NCI-H2227 (cell line): ENCODE results near the gene EXT2.

Source experiments
- DNase-seq: peaks from one replicate; lab custom pipeline; 2025; ENCODE audit not compliant: unreplicated experiment; lab: John Stamatoyannopoulos, UW

Gene EXT2

GRCh38 chr11:44162004-44162403 lies 66.5 kb downstream of the EXT2 start:
- no peak for DNase-seq

GRCh38 chr11:44162662-44163061 lies 67.2 kb downstream of the EXT2 start:
- no peak for DNase-seq

- no peak for DNase-seq
Observed at GRCh38 chr11:44165432-44165831, 70.0 kb downstream of the EXT2 start.

- DNase-seq, result no peak
Observed at GRCh38 chr11:44167046-44167445, 71.6 kb downstream of the EXT2 start.

- peak; percentile 18 for DNase-seq
Observed at GRCh38 chr11:44171518-44171917, 76.0 kb downstream of the EXT2 start.

- no peak for DNase-seq
Observed at GRCh38 chr11:44172966-44173365, 77.5 kb downstream of the EXT2 start.

- no peak for DNase-seq
Observed at GRCh38 chr11:44174842-44175241, 79.4 kb downstream of the EXT2 start.

- DNase-seq, result no peak
Observed at GRCh38 chr11:44176546-44177213, 81.2 kb downstream of the EXT2 start.

- no peak for DNase-seq
Observed at GRCh38 chr11:44177905-44178304, 82.4 kb downstream of the EXT2 start.

- no peak for DNase-seq
Observed at GRCh38 chr11:44178381-44178780, 82.9 kb downstream of the EXT2 start.

- DNase-seq, result no peak
Observed at GRCh38 chr11:44179173-44179572, 83.7 kb downstream of the EXT2 start.

GRCh38 chr11:44180107-44180506 lies 84.6 kb downstream of the EXT2 start:
- no peak for DNase-seq

- DNase-seq, result no peak
Observed at GRCh38 chr11:44185522-44185921, 90.0 kb downstream of the EXT2 start.

GRCh38 chr11:44186321-44186930 lies 90.9 kb downstream of the EXT2 start:
- peak; percentile 17 for DNase-seq

GRCh38 chr11:44188643-44189042 lies 93.2 kb downstream of the EXT2 start:
- DNase-seq, result no peak

GRCh38 chr11:44189986-44190882 lies 94.8 kb downstream of the EXT2 start:
- no peak for DNase-seq

GRCh38 chr11:44190883-44191230 lies 95.4 kb downstream of the EXT2 start:
- DNase-seq, result no peak

GRCh38 chr11:44191322-44192016 lies 96.0 kb downstream of the EXT2 start:
- DNase-seq, result peak; percentile 87

GRCh38 chr11:44192017-44192385 lies 96.5 kb downstream of the EXT2 start:
- DNase-seq, result peak; percentile 63

GRCh38 chr11:44192462-44193100 lies 97.1 kb downstream of the EXT2 start:
- DNase-seq, result no peak

GRCh38 chr11:44193856-44194255 lies 98.4 kb downstream of the EXT2 start:
- no peak for DNase-seq
